Thyroid gland (tissue), 4 donors: ENCODE results near the gene NME9.

ENCODE experiments used
- CTCF ChIP-seq, 6 experiments: fragments of 200-600 bp in 3 of 6; fragments of 450-650 bp in 3 of 6; sonication (generic) in 3 of 6; IDR thresholded peaks; one replicate each; pipeline ENCODE4 v1.5.1; 2016 to 2019; ENCODE audit warnings: antibody characterized with exemption in 6 of 6, mild to moderate bottlenecking in 2 of 6, inconsistent platforms in 1 of 6, moderate library complexity in 1 of 6
- POLR2A ChIP-seq, 2 donors: fragments of 450-650 bp; IDR thresholded peaks; one replicate each; pipeline ENCODE4 v1.6.1; 2017; ENCODE audit warnings: antibody characterized with exemption in 2 of 2, mild to moderate bottlenecking in 2 of 2, moderate library complexity in 1 of 2

GRCh38 chr3:138271189-138271794 is 58.4 kb downstream of the NME9 start:
- TF ChIP-seq CTCF (IDR thresholded peaks at IDR 0.05) (no peak), POLR2A (IDR thresholded peaks at IDR 0.05) (no peak)
